Gastroesophageal sphincter (tissue), 4 donors: ENCODE results near the gene SLC7A14. TPM values are rescaled to one million over a fixed set of nuclear protein-coding genes. Genes with fewer than 3 reads are reported as not detected.

Source experiments
- ATAC-seq: fragments of 150-250 bp; one replicate; pipeline ENCODE4 v1.9.1; 2016; ENCODE audit warnings: mild to moderate bottlenecking, moderate library complexity
- H3K27ac ChIP-seq, 4 donors: fragments of 200-600 bp; sonication (generic) in 3 of 4; 1 replicate in 3 of 4; 2 replicates in 1 of 4; pipeline ENCODE4 v1.5.1; 2016 to 2019
- H3K27me3 ChIP-seq: fragments of 200-600 bp; sonication (generic); one replicate; pipeline ENCODE4 v1.5.1; 2019
- H3K36me3 ChIP-seq, 2 donors: fragments of 200-600 bp; sonication (generic); one replicate each; pipeline ENCODE4 v1.5.1; 2019; ENCODE audit warnings: control low read depth in 1 of 2
- H3K4me1 ChIP-seq, 3 donors: fragments of 200-600 bp; sonication (generic); 1 replicate in 2 of 3; 2 replicates in 1 of 3; pipeline ENCODE4 v1.5.1; 2016 to 2019; ENCODE audit warnings: control low read depth in 2 of 3
- H3K4me3 ChIP-seq, 2 donors: fragments of 200-600 bp; sonication (generic); one replicate each; pipeline ENCODE4 v1.5.1; 2019; ENCODE audit warnings: mild to moderate bottlenecking in 1 of 2, moderate library complexity in 1 of 2
- H3K9me3 ChIP-seq, 3 donors: fragments of 200-600 bp; sonication (generic); one replicate each; pipeline ENCODE4 v1.5.1; 2017 to 2019; ENCODE audit warnings: control low read depth in 2 of 3
- CTCF ChIP-seq, 4 experiments: fragments of 200-600 bp in 2 of 4; fragments of 450-650 bp in 2 of 4; sonication (generic) in 1 of 4; IDR thresholded peaks; one replicate each; pipeline ENCODE4 v1.5.1; 2017 to 2019; ENCODE audit warnings: antibody characterized with exemption in 4 of 4, mild to moderate bottlenecking in 2 of 4, moderate library complexity in 2 of 4
- EP300 ChIP-seq: sonication (generic); formaldehyde crosslinking; IDR thresholded peaks from one replicate; pipeline ENCODE4 v1.6.1; 2017; ENCODE audit warnings: antibody characterized with exemption, mild to moderate bottlenecking
- POLR2A ChIP-seq, 2 donors: fragments of 450-650 bp; IDR thresholded peaks; one replicate each; pipeline ENCODE4 v1.6.1; 2017; ENCODE audit warnings: antibody characterized with exemption in 2 of 2, mild to moderate bottlenecking in 2 of 2, moderate library complexity in 1 of 2
- POLR2AphosphoS5 ChIP-seq: sonication (generic); formaldehyde crosslinking; IDR thresholded peaks from one replicate; pipeline ENCODE4 v1.6.1; 2017; ENCODE audit warnings: antibody characterized with exemption
- WGBS, 2 donors: methylation state at CpG; one replicate each; pipeline ENCODE4 v1.1.5; 2018; ENCODE audit warnings: low coverage in 1 of 2; 5-methylcytosine and 5-hydroxymethylcytosine counted together
- total RNA-seq, 4 donors: library from RNA; depleted of rRNA; stranded (reverse); fragments of >200 nt; gene quantifications; one replicate each; pipeline ENCODE4 v1.1.0, GENCODE V29; 2016

The SLC7A14 gene
- total RNA-seq, 4 donors from 2014 or later, result under 0.01 to 0.99 (median 0.43) TPM

GRCh38 chr3:170470063-170471016 is 115.5 kb downstream of the SLC7A14 start:
- Histone ChIP-seq H3K36me3 (no peaks in the 10 kb centered on the region), H3K27me3 (peaks cover 30% of the 10 kb centered on the region), H3K27ac (no peak overlapping the region), H3K4me3 (no peak overlapping the region), H3K9me3 (no peaks in the 10 kb centered on the region), H3K4me1 (peaks cover 0 to 7% (median 0%) of the 10 kb centered on the region in 3 donors)
- no peak for TF ChIP-seq POLR2A (IDR thresholded peaks at IDR 0.05)
- TF ChIP-seq POLR2AphosphoS5, result peak; percentile 6
- ATAC-seq, result peak; percentile 47
- 31 to 36% methylated on average over 6 to 7 of the region's 9 CpGs for WGBS, 2 donors

GRCh38 chr3:170469151-170470062 is 116.5 kb downstream of the SLC7A14 start:
- Histone ChIP-seq H3K27ac (no peak overlapping the region), H3K9me3 (no peaks in the 10 kb centered on the region), H3K4me3 (no peak overlapping the region), H3K4me1 (peaks cover 0 to 7% (median 0%) of the 10 kb centered on the region in 3 donors), H3K36me3 (no peaks in the 10 kb centered on the region), H3K27me3 (peaks cover 28% of the 10 kb centered on the region)
- 46 to 62% methylated on average over 4 of the region's 5 CpGs for WGBS, 2 donors
- no peak for ATAC-seq
- TF ChIP-seq CTCF (IDR thresholded peaks at IDR 0.05) (no peak), POLR2AphosphoS5 (no peak), POLR2A (IDR thresholded peaks at IDR 0.05) (no peak), EP300 (no peak)

- H3K4me3 ChIP-seq, result no peak overlapping the region
- WGBS, 2 donors, result 66 to 70% methylated on average over 6 to 7 of the region's 7 CpGs
- no peaks in the 10 kb centered on the region for H3K36me3 ChIP-seq
- H3K4me1 ChIP-seq, result peaks cover 0 to 7% (median 0%) of the 10 kb centered on the region in 3 donors
- TF ChIP-seq POLR2AphosphoS5 (no peak), CTCF (IDR thresholded peaks at IDR 0.05) (no peak), EP300 (no peak), POLR2A (IDR thresholded peaks at IDR 0.05) (no peak)
- no peak overlapping the region for H3K27ac ChIP-seq
- ATAC-seq, result no peak
- peaks cover 24% of the 10 kb centered on the region for H3K27me3 ChIP-seq
- H3K9me3 ChIP-seq, result no peaks in the 10 kb centered on the region
These were observed 118.2 kb downstream of the SLC7A14 start for GRCh38 chr3:170467571-170468147.

- H3K4me3 ChIP-seq, result no peak overlapping the region
- H3K27me3 ChIP-seq, result peaks cover 20% of the 10 kb centered on the region
- TF ChIP-seq CTCF (IDR thresholded peaks at IDR 0.05) (no peak), EP300 (no peak), POLR2A (IDR thresholded peaks at IDR 0.05) (no peak), POLR2AphosphoS5 (no peak)
- no peaks in the 10 kb centered on the region for H3K9me3 ChIP-seq
- no peak overlapping the region for H3K27ac ChIP-seq
- 38 to 75% methylated on average over 2 to 14 of the region's 14 CpGs for WGBS, 2 donors
- peaks cover 0 to 7% (median 0%) of the 10 kb centered on the region in 3 donors for H3K4me1 ChIP-seq
- ATAC-seq, result no peak
- no peaks in the 10 kb centered on the region for H3K36me3 ChIP-seq
These were observed 118.9 kb downstream of the SLC7A14 start for GRCh38 chr3:170467007-170467406.

GRCh38 chr3:170465955-170466354 is 119.9 kb downstream of the SLC7A14 start:
- no peak overlapping the region for H3K27ac ChIP-seq
- H3K4me3 ChIP-seq, result no peak overlapping the region
- no peaks in the 10 kb centered on the region for H3K36me3 ChIP-seq
- TF ChIP-seq POLR2A (IDR thresholded peaks at IDR 0.05) (no peak), POLR2AphosphoS5 (no peak), EP300 (no peak), CTCF (IDR thresholded peaks at IDR 0.05) (no peak)
- ATAC-seq, result no peak
- peaks cover 0 to 7% (median 0%) of the 10 kb centered on the region in 3 donors for H3K4me1 ChIP-seq
- H3K9me3 ChIP-seq, result no peaks in the 10 kb centered on the region
- peaks cover 14% of the 10 kb centered on the region for H3K27me3 ChIP-seq
- 85 to 86% methylated on average over 2 to 3 of the region's 3 CpGs for WGBS, 2 donors
